Measurements from ENCODE around the gene ANP32B. TPM values are rescaled to one million over a fixed set of nuclear protein-coding genes. Genes with fewer than 3 reads are reported as not detected.
A peak's percentile ranks its signal among the peaks of the same experiment; 100 is the strongest.

ANP32B gene
- total RNA-seq, 2 donors from 2014 or later = 98.2 to 137 TPM

DNA sequence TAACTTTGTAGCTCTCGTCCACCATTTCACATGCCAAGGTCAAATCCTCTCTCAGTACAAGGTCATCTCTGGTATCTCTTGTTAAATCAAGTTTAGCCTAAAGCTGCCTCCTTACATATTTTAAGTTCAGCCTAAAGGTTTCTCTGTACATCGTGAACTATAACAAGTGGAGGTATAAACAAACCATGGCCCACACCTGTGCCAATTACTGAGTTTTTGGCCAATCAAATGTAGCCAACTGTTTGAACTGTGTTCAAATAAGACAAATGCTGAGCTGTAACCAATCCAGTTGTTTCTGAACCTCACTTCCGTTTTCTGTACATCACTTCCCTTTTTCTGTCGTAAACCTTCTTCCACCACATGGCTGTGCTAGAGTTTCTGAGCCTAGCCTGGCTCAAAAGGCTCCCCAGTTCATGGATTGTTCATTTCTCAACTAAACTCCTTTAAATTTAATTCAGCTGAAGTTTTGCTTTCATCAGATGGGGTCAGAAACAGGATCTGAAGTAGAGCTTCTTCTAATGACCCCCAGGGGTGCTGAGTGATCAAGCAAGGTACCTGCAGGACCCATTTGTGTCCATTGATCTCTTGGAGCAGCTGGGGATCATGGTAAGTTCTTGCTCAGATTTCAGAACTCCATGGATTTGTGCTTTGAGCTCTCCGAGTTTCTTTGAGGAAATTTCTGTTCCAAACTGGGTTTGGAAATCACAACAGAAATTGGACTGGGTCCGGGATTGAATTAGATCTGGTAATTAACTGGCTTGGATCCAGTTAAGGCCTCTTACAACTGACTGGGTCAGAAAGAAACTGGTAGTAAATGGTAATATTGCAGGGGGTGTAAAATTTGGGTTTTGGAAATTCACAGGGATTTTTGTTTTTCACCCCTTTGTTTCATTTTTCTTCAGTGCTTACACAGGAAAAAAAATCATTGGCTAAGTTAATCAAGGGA lies 62.4 kb downstream of the ANP32B start:
- ATAC-seq (peak; percentile 28), DNase-seq (no peak)
- intact Hi-C loops (cut with DNase I, micrococcal nuclease) = no loop called here

DNA sequence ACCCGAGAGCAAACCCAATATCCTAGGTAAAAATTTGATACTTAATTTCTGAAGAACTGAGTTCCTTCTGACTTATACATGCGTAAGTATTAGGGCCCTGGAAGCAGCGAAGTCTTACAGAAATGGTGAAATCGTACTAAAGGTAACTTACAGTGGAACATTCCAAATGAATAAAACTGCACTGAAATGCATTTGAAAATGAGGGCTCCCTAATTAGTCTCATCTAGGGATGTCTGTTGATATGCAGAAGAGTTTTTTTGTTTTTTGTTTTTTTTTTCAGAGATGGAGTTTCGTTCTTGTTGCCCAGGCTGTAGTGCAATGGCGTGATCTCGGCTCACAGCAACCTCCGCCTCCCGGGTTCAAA lies 63.0 kb downstream of the ANP32B start:
- DNase-seq (no peak), ATAC-seq (no peak)
- intact Hi-C loops (cut with DNase I, micrococcal nuclease) = no loop called here

DNA sequence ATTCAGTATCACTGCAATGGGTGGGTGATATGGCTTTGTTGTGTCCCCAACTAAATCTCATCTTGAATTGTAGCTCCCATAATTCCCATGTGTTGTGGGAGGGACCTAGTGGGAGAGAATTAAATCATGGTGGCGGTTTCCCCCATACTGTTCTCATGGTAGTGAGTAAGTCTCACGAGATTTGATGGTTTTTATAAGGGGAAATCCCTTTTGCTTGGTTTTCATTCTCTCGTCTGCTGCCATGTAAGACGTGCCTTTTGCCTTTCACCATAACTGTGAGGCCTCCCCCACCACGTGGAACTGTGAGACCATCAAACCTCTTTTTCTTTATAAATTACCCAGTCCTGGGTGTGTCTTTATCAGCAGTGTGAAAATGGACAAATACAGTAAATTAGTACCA lies 63.9 kb downstream of the ANP32B start:
- intact Hi-C loops (cut with DNase I, micrococcal nuclease) = no loop called here
- DNase-seq (no peak), ATAC-seq (no peak)

DNA sequence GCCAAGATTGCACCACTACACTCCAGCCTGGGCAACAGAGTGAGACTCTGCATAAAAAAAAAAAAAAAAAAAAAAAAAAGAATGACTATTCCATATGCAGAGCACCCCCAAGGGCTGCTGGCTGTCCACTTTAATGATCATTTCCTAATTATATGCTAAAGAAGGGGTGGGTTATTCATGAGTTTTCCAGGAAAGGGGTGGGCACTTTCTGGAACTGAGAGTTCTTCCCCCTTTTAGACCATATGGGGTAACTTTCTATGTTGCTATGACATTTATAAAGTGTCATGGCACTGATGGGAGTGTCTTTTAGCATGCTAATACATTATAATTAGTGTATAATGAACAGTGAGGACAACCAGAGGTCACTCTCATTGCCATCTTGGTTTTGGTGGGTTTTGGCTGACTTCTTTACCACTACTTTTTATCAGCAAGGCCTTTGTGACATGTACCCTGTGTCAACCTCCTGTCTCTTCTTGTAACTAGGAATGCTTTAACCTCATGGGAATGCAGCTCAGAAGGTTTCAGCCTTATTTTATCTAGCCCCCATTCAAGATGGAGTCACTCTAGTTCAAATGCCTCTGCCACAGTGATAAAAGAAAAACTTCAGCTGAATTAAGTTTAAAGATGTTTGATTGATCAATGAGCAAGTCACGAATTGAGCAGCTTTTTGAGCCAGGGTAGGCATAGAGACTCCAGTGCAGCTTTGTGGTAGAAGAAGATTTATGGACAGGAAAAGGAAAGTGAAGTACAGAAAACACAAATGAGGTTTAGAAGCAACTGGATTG lies 66.3 kb downstream of the ANP32B start:
- intact Hi-C loops (cut with DNase I, micrococcal nuclease) = no loop called here
- DNase-seq (no peak), ATAC-seq (no peak)

DNA sequence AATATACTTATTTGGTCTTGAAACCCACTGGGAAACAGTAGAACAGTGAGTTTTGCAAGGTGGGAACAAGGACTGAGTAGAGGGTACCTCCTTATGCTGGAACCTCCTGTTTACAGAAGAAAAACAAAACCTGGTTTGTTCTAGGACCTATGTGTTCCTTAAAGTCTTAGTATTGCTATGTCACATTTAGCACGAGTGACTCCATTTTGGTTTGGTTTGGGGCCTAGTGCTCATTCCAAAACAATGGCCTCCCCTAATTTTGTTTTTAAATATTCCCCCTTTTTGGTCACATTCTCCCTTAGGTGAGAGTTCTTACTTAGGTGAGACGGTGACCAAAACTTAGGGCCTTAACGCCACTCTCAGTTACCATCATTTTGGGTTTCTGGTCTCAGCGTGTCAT lies 67.2 kb downstream of the ANP32B start:
- DNase-seq = no peak
- intact Hi-C loops (cut with DNase I, micrococcal nuclease) = no loop called here
- no peak for ATAC-seq

DNA sequence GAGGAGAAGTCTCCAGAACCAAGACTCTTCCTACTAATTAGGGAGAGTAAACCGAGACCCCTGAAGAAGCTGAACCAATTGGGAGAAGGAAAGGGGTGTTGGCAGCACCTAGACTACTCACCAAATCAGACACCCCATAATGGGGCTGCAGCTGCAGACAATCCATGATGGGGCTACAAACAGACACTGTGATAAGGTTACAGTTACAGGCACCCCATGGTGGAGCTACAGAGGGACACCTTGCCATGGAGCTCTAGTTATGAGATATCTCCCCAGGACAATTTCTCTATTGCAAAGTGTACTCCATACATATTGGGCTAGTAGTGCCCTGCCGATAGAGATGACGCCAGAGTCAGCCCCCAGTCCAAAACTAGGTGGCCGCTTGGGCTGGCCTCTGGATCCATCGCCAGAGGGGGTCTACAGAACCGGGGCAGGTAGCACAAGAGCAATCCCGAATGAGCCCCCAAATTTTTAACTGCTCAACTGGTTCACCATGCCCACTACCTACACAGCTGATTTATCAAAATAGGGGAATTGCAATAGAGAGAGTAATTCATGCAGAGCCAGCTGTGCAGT lies 71.3 kb downstream of the ANP32B start:
- DNase-seq = no peak
- intact Hi-C loops (cut with DNase I, micrococcal nuclease) = no loop called here

DNA sequence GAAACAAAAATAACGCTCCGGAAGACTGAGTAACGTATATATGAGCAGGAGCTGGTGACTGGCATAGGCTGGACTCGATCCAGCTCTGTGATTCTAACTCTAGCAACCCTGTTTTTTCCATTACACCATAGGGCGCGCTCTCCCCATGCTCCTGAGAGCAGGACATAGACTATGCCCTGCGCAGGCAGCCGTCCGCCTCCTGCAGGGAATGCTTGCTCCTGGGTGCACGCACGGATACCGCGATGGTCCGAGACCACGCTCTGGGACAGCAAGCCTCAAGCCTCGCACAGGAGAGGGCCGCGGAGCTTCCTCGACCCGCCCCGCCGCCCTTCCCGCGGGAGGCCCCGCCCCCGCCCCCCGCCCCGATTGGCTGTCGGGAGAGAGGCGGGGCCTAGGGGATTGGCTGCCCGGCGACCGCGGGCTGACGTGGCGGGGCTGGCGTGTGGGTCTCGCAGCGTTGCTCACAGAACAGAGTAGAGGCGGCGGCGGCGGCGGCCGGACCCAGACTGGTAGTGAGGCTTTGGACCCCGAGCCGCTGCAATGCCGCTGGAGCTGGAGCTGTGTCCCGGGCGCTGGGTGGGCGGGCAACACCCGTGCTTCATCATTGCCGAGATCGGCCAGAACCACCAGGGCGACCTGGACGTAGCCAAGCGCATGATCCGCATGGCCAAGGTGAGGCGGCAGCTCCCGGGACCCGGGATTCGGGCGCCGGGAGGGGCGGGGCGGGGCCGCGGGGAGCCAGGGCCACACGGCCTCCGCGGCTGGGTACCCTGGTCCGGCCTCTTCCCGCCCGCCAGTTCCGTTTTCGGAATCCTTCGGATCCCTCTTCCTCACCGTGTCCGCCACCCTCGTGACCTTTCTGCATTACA lies 73.4 kb downstream of the ANP32B start, which contains the start of gene NANS:
Gene NANS (plus strand): TSS at position 464 of the 869 bp plus-strand sequence. CDS start 77 bp downstream, at position 541.
- intact Hi-C loops (cut with DNase I, micrococcal nuclease) = no loop called here
- peak; percentile 90 for ATAC-seq
- peak; percentile 96 to 97 for DNase-seq

More for the DNA sequence above, 71.3 kb downstream of the ANP32B start:
- no peak for ATAC-seq

DNA sequence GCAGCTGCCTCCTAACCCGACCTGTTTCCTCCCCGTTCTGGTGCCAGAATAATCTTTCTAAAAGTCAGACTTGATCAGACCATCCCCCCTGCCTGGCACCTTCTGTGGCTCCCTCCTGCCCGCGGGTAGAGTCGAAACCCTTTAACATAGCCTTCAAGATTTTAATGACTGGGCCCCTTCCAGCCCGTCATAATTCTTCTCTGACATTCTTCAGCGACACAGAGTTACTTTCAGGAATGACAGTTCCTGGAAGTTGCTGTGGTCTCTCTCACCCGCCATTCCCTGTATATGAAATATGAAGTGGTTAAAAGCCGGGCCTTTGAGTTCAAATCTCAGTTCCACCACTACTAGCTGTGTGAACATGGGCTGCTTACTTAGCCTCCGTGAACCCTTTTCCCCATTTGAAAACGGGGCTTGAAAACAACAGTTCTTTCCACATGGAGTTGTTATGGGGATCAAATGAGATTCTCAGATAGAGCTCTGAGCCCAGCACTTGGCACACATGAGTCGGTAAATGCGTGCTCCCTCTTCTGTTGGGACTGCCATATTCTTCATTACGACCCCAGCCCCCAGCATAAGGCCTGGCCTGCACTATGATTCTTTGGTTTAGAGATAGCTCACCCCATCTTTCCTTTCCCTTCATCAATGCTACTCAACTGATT lies 74.1 kb downstream of the ANP32B start:
- ATAC-seq = peak; percentile 1
- DNase-seq = no peak
- intact Hi-C loops (cut with DNase I, micrococcal nuclease) = no loop called here

DNA sequence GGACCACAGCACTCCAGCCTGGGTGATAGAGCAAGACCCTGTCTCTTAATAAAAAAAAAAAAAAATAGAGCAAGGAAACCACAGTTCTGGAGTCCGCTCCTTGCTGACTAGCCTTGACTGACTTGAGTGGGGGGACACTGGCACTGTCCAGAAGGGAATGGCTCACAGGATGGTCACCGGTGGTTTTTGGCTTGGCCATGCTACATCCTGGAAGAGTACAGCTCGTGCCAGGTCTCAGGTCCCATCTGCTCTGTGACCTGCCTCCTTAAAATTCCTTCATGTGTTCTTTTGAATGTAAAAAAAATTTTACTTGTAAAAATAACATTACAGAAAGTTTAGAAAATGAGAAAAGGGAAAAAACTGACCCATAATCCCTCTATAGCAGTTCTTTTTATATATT lies 79.0 kb downstream of the ANP32B start:
- DNase-seq (no peak), ATAC-seq (no peak)
- intact Hi-C loops (cut with DNase I, micrococcal nuclease) = no loop called here

DNA sequence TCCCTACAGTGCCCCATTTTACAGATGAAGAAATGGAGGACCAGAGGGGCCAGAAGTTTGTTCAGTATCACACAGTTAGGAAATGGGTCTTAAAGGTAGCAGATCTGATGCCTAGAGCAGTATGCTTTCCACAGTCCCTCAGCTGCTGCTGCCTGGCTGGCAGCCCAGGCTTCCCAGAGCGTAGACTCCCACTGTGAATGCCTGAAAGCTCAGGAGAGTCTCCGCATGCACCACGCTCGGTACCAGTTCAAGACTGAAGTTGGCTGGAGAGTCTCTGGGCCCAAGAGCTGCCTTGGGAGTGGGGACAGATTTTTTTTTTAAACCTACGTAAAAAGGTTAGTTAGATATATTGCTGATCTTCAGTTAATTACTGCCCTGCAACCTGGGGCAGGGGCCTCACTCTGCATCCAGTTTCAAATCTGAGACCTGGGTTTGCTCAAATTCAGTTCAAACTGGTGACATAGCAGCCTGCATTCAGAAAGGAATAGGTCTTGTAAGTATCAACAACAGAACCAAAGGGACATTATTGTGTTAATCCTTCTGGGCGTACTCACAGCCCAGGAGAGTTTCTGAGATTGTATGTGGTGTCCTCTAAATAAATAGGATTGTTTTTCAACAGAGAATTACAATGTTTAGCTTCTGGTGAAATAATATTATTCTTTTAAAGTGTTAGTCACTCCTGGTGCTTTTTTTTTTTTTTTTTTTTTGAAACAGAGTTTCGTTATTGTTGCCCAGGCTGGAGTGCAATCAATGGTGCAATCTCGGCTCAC lies 81.7 kb downstream of the ANP32B start:
- DNase-seq (no peak), ATAC-seq (no peak)
- intact Hi-C loops (cut with DNase I, micrococcal nuclease) = no loop called here

Other genes starting within 250 kb of the ANP32B start
- gene FOXE1, start 130.1 kb upstream of the ANP32B start, total RNA-seq = under 1 TPM in 1 of 2 donors, not detected in 1; 0.08 TPM
- gene TRMO, start 60.8 kb upstream of the ANP32B start, total RNA-seq = 10 to 100 TPM; 14.0 to 15.0 TPM
- gene HEMGN, start 45.2 kb upstream of the ANP32B start, total RNA-seq = not detected
- gene NANS, start 73.4 kb downstream of the ANP32B start, total RNA-seq = 100 to 1,000 TPM; 231 to 527 TPM
- gene TRIM14, start 135.9 kb downstream of the ANP32B start, total RNA-seq = 10 to 100 TPM; 46.3 to 55.6 TPM
- gene CORO2A, start 209.3 kb downstream of the ANP32B start, total RNA-seq = 10 to 100 TPM; 56.5 to 70.4 TPM

Data from left colon (tissue), 2 donors.